HepG2 (cell line): ENCODE measurements around the gene AKR1A1. TPM values are rescaled to one million over a fixed set of nuclear protein-coding genes. Genes with fewer than 3 reads are reported as not detected.
A peak's percentile ranks its signal among the peaks of the same experiment; 100 is the strongest.

Source experiments
- CENPBD1 ChIP-seq: sonication (generic); formaldehyde crosslinking; IDR thresholded peaks from 2 replicates; pipeline ENCODE4 v1.8.0; 2022; ENCODE audit warnings: missing genetic modification reagents, low read depth, mild to moderate bottlenecking, borderline replicate concordance
- GATA4 ChIP-seq: sonication (generic); IDR thresholded peaks from 2 replicates; pipeline ENCODE4 v1.6.1; 2016; ENCODE audit warnings: antibody characterized with exemption, low read depth, borderline replicate concordance
- MED13 ChIP-seq: sonication (generic); formaldehyde crosslinking; IDR thresholded peaks from 2 replicates; pipeline ENCODE4 v1.5.0; 2020; ENCODE audit warnings: missing genetic modification reagents
- MTA3 ChIP-seq: sonication (generic); formaldehyde crosslinking; IDR thresholded peaks from 2 replicates; pipeline ENCODE4 v1.4.0; 2020; ENCODE audit warnings: missing genetic modification reagents
- MTF2 ChIP-seq: sonication (generic); formaldehyde crosslinking; IDR thresholded peaks from 2 replicates; pipeline ENCODE4 v1.5.0; 2020; ENCODE audit warnings: missing genetic modification reagents, borderline replicate concordance
- NFIB ChIP-seq: sonication (generic); formaldehyde crosslinking; IDR thresholded peaks from 2 replicates; pipeline ENCODE4 v1.9.0; 2021; ENCODE audit warnings: missing genetic modification reagents, mild to moderate bottlenecking, borderline replicate concordance
- PCBP2 ChIP-seq: fragments of 200-400 bp; formaldehyde crosslinking; optimal IDR thresholded peaks from 2 replicates; pipeline ENCODE3; 2018; ENCODE audit warnings: low read length, low read depth; ENCODE audit not compliant: poor library complexity, severe bottlenecking
- PITX1 ChIP-seq: sonication (generic); formaldehyde crosslinking; IDR thresholded peaks from 2 replicates; pipeline ENCODE4 v1.5.1; 2020; ENCODE audit warnings: mild to moderate bottlenecking, missing genetic modification reagents
- SCMH1 ChIP-seq: sonication (generic); formaldehyde crosslinking; IDR thresholded peaks from 2 replicates; pipeline ENCODE4 v1.9.0; 2021; ENCODE audit warnings: missing genetic modification reagents, mild to moderate bottlenecking, borderline replicate concordance
- TBP ChIP-seq: sonication (generic); formaldehyde crosslinking; IDR thresholded peaks from 2 replicates; pipeline ENCODE4 v1.5.0; 2020; ENCODE audit warnings: missing genetic modification reagents
- TEAD3 ChIP-seq: optimal IDR thresholded peaks from 2 replicates; pipeline ENCODE3; 2016; ENCODE audit warnings: borderline replicate concordance
- TMF1 ChIP-seq: sonication (generic); formaldehyde crosslinking; IDR thresholded peaks from 2 replicates; pipeline ENCODE4 v1.8.1; 2022; ENCODE audit warnings: low read depth, missing genetic modification reagents
- ZBTB42 ChIP-seq: sonication (generic); formaldehyde crosslinking; IDR thresholded peaks from 2 replicates; pipeline ENCODE4 v1.5.0; 2020; ENCODE audit warnings: mild to moderate bottlenecking, missing genetic modification reagents
- ZFP82 ChIP-seq: sonication (generic); formaldehyde crosslinking; IDR thresholded peaks from 2 replicates; pipeline ENCODE4 v1.5.1; 2020; ENCODE audit warnings: mild to moderate bottlenecking, missing genetic modification reagents, borderline replicate concordance
- ZNF367 ChIP-seq: sonication (generic); formaldehyde crosslinking; IDR thresholded peaks from 2 replicates; pipeline ENCODE4 v1.4.0; 2020; ENCODE audit warnings: missing genetic modification reagents, borderline replicate concordance
- ZNF451 ChIP-seq: sonication (generic); formaldehyde crosslinking; IDR thresholded peaks from 2 replicates; pipeline ENCODE4 v1.5.0; 2020; ENCODE audit warnings: mild to moderate bottlenecking, missing genetic modification reagents
- ZNF484 ChIP-seq: sonication (generic); formaldehyde crosslinking; IDR thresholded peaks from 2 replicates; pipeline ENCODE4 v1.5.1; 2020; ENCODE audit warnings: mild to moderate bottlenecking, low read depth, missing genetic modification reagents, borderline replicate concordance
- ZNF660 ChIP-seq: sonication (generic); formaldehyde crosslinking; IDR thresholded peaks from 2 replicates; pipeline ENCODE4 v1.5.1; 2020; ENCODE audit warnings: mild to moderate bottlenecking, low read depth, missing genetic modification reagents, borderline replicate concordance
- ZNF691 ChIP-seq: sonication (generic); formaldehyde crosslinking; IDR thresholded peaks from 2 replicates; pipeline ENCODE4 v1.4.0; 2020; ENCODE audit warnings: missing genetic modification reagents, low read depth, mild to moderate bottlenecking, borderline replicate concordance
- ZNF792 ChIP-seq: IDR thresholded peaks from 2 replicates; pipeline ENCODE4 v1.6.1; 2016
- ZSCAN21 ChIP-seq: sonication (generic); formaldehyde crosslinking; IDR thresholded peaks from 2 replicates; pipeline ENCODE4 v1.8.0; 2022; ENCODE audit warnings: mild to moderate bottlenecking, missing genetic modification reagents, moderate library complexity, borderline replicate concordance
- ZZZ3 ChIP-seq: sonication (generic); formaldehyde crosslinking; IDR thresholded peaks from 2 replicates; pipeline ENCODE4 v1.4.0; 2020; ENCODE audit warnings: missing genetic modification reagents, mild to moderate bottlenecking, borderline replicate concordance
- polyA plus RNA-seq, 8 experiments: library from polyadenylated mRNA; depleted of rRNA in 3 of 8; stranded (reverse) in 7 of 8; unstranded in 1 of 8; fragments of >200 nt; fragmentation: Illumina TruSeq in 4 of 8; extraction: Trizol in 4 of 8; gene quantifications; 2 replicates each; pipeline versions ENCODE4 v1.2.1 to v1.2.3, GENCODE V29; 2011 to 2016; ENCODE audit warnings: low read depth in 4 of 8, missing spikeins in 1 of 8, mixed read lengths in 1 of 8; ENCODE audit not compliant: insufficient read depth in 1 of 8
- total RNA-seq, 5 experiments: library from RNA; depleted of rRNA; stranded (reverse); fragments of >200 nt; fragmentation: Illumina TruSeq; extraction: Trizol; gene quantifications; 2 replicates each; pipeline ENCODE4 v1.2.3, GENCODE V29; 2016; ENCODE audit warnings: low read depth in 1 of 5
- TF ChIP-seq, protein P1 (sequence below): sonication (generic); formaldehyde crosslinking; IDR thresholded peaks from 2 replicates; pipeline ENCODE4 v1.8.1; 2023; ENCODE audit warnings: missing genetic modification reagents, mild to moderate bottlenecking, borderline replicate concordance
- TF ChIP-seq, protein P2 (sequence below): sonication (generic); formaldehyde crosslinking; IDR thresholded peaks from 2 replicates; pipeline ENCODE4 v1.4.0; 2020; ENCODE audit warnings: mild to moderate bottlenecking, missing genetic modification reagents
- TF ChIP-seq, protein P3 (sequence below): IDR thresholded peaks from 2 replicates; pipeline ENCODE4 v1.6.1; 2016; ENCODE audit warnings: missing genetic modification reagents, missing compliant biosample characterization
- TF ChIP-seq, protein P4 (sequence below): sonication (generic); formaldehyde crosslinking; IDR thresholded peaks from 2 replicates; pipeline ENCODE4 v1.4.0; 2020; ENCODE audit warnings: missing genetic modification reagents, borderline replicate concordance

AKR1A1 gene
- total and polyA plus RNA-seq, 2 of the 13 experiments (the other 11 are each of a cell fraction or from before 2014, with no cell fraction given), result 181 to 217 TPM

DNA sequence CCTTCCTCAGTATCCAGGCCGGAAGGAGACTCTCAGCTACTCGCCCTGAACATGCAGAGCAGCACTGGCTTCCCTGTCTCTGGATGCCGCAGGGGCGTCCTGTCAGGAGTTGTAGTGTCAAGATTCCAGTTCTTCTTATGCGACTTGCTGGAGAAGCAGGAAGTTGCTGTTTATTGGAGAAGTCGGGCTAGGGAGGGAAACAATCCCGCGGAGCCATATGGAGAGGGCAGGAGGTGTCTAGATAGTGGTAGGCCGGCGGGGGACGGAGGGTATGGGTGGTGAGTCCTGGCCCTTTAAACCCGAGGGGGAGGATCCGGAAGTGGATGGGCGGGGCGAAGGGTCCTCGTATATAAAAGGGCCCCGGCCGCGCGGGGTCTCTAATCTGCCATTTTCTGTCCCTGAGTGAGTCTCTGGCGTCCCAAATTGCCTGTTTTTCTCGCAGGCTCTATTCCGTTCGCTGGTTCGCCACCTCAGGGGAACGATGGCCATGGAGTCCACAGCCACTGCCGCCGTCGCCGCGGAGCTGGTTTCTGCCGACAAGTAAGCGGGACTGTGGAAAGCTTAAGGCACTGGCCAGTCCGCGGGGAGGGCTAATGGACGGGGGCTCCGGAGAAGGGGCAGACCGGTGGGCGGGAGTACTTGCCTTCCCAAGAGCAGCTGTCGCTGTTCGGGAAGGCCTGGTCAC, 33.2 kb downstream of the AKR1A1 start, which contains the start of gene NASP (continued):
- TF ChIP-seq, protein P1, sequence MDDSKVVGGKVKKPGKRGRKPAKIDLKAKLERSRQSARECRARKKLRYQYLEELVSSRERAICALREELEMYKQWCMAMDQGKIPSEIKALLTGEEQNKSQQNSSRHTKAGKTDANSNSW (CRISPR knock-in tag), result no peak
- peak; percentile 87; the same call in 1 of the 2 replicates for TF ChIP-seq GATA4
- TF ChIP-seq MTF2 (CRISPR knock-in tag), result no peak
- TF ChIP-seq ZNF792, result no peak
- TF ChIP-seq, protein P2, sequence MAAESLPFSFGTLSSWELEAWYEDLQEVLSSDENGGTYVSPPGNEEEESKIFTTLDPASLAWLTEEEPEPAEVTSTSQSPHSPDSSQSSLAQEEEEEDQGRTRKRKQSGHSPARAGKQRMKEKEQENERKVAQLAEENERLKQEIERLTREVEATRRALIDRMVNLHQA (CRISPR knock-in tag), result no peak
- TF ChIP-seq TMF1, result no peak; the same call in 1 of the 2 replicates
- no peak for TF ChIP-seq MTA3
- no peak for TF ChIP-seq ZZZ3 (CRISPR knock-in tag)
- peak; percentile 11; the same call in 1 of the 2 replicates for TF ChIP-seq PITX1 (CRISPR knock-in tag)
- TF ChIP-seq TEAD3 (CRISPR knock-in tag), result no peak
- TF ChIP-seq CENPBD1, result no peak
- TF ChIP-seq ZSCAN21 (CRISPR knock-in tag), result 0 out of 2 replicates have a peak, but pooled peaks have one; percentile 6
- TF ChIP-seq ZNF484, result no peak
- TF ChIP-seq NFIB (CRISPR knock-in tag), result 0 out of 2 replicates have a peak, but pooled peaks have one; percentile 20
- TF ChIP-seq ZFP82 (CRISPR knock-in tag), result no peak; the same call in 1 of the 2 replicates
- no peak for TF ChIP-seq ZNF660
- TF ChIP-seq, protein P3, sequence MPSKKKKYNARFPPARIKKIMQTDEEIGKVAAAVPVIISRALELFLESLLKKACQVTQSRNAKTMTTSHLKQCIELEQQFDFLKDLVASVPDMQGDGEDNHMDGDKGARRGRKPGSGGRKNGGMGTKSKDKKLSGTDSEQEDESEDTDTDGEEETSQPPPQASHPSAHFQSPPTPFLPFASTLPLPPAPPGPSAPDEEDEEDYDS, result peak; percentile 79
- no peak for TF ChIP-seq MED13
- no peak for TF ChIP-seq SCMH1 (CRISPR knock-in tag)
- no peak for TF ChIP-seq PCBP2
- TF ChIP-seq ZNF367 (CRISPR knock-in tag), result peak; percentile 92
- no peak for TF ChIP-seq ZNF451 (CRISPR knock-in tag)
- TF ChIP-seq, protein P4, sequence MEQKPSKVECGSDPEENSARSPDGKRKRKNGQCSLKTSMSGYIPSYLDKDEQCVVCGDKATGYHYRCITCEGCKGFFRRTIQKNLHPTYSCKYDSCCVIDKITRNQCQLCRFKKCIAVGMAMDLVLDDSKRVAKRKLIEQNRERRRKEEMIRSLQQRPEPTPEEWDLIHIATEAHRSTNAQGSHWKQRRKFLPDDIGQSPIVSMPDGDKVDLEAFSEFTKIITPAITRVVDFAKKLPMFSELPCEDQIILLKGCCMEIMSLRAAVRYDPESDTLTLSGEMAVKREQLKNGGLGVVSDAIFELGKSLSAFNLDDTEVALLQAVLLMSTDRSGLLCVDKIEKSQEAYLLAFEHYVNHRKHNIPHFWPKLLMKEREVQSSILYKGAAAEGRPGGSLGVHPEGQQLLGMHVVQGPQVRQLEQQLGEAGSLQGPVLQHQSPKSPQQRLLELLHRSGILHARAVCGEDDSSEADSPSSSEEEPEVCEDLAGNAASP, result no peak
- peak; percentile 88 for TF ChIP-seq ZBTB42 (CRISPR knock-in tag)
- TF ChIP-seq TBP (CRISPR knock-in tag), result no peak
- TF ChIP-seq ZNF691 (CRISPR knock-in tag), result no peak
